Activated CD4-positive, alpha-beta T cell treated with anti-CD3 and anti-CD28 coated beads, Interleukin-2, Interleukin-4, amounts not matched to agents 100 ng/mL and 50 ng/mL, durations not matched to agents 16 hours and 8 hours (primary cell): Measurements from ENCODE around the gene NCAM1.

Experiments
- DNase-seq: peaks from one replicate; pipeline ENCODE4 v3.0.0-alpha.2; 2020; ENCODE audit warnings: low spot score

Gene NCAM1

GRCh38 chr11:112968941-112969713 lies 7.9 kb downstream of the NCAM1 start:
- DNase-seq = no peak

- DNase-seq = no peak
Measured at GRCh38 chr11:112971195-112971594, 10.0 kb downstream of the NCAM1 start.

- no peak for DNase-seq
Measured at GRCh38 chr11:112971827-112972226, 10.6 kb downstream of the NCAM1 start.

GRCh38 chr11:112972399-112973145 lies 11.4 kb downstream of the NCAM1 start:
- DNase-seq = no peak

- no peak for DNase-seq
Measured at GRCh38 chr11:112975051-112975450, 13.8 kb downstream of the NCAM1 start.

GRCh38 chr11:112975493-112975892 lies 14.3 kb downstream of the NCAM1 start:
- no peak for DNase-seq

GRCh38 chr11:112977755-112978154 lies 16.5 kb downstream of the NCAM1 start:
- no peak for DNase-seq

- no peak for DNase-seq
Measured at GRCh38 chr11:112983887-112984286, 22.7 kb downstream of the NCAM1 start.

- DNase-seq = no peak
Measured at GRCh38 chr11:112989198-112989597, 28.0 kb downstream of the NCAM1 start.

GRCh38 chr11:112993808-112994207 lies 32.6 kb downstream of the NCAM1 start:
- DNase-seq = no peak

- DNase-seq = no peak
Measured at GRCh38 chr11:112995423-112996090, 34.3 kb downstream of the NCAM1 start.

GRCh38 chr11:112996994-112997393 lies 35.8 kb downstream of the NCAM1 start:
- no peak for DNase-seq

GRCh38 chr11:112997857-112998466 lies 36.7 kb downstream of the NCAM1 start:
- DNase-seq = no peak

- no peak for DNase-seq
Measured at GRCh38 chr11:112999520-112999919, 38.3 kb downstream of the NCAM1 start.

- no peak for DNase-seq
Measured at GRCh38 chr11:113001709-113002108, 40.5 kb downstream of the NCAM1 start.

GRCh38 chr11:113006896-113007445 lies 45.8 kb downstream of the NCAM1 start:
- DNase-seq = no peak

- DNase-seq = no peak
Measured at GRCh38 chr11:113014262-113015097, 53.3 kb downstream of the NCAM1 start.

- no peak for DNase-seq
Measured at GRCh38 chr11:113015098-113015455, 53.9 kb downstream of the NCAM1 start.

GRCh38 chr11:113016905-113017304 lies 55.7 kb downstream of the NCAM1 start:
- DNase-seq = no peak

- no peak for DNase-seq
Measured at GRCh38 chr11:113018913-113019312, 57.7 kb downstream of the NCAM1 start.

- DNase-seq = no peak
Measured at GRCh38 chr11:113019711-113020110, 58.5 kb downstream of the NCAM1 start.
